Measurements from ENCODE around the gene RIOK1. TPM values are rescaled to one million over a fixed set of nuclear protein-coding genes. Genes with fewer than 3 reads are reported as not detected.

RIOK1 gene
- total RNA-seq, 1 donor from 2014 or later = 16.7 TPM

- FAIRE-seq = no peak
- no peaks in the 10 kb centered on the region for H3K4me1 Mint-ChIP-seq (ENCODE audit: low read depth, unreplicated experiment)
- H3K36me3 Mint-ChIP-seq (ENCODE audit: low read depth, unreplicated experiment) = peaks cover 2% of the 10 kb centered on the region
- no peaks in the 10 kb centered on the region for H3K4me1 ChIP-seq (ENCODE audit: insufficient read depth, low read length)
- no peaks in the 10 kb centered on the region for H3K79me2 ChIP-seq (ENCODE audit: insufficient read depth, low read length)
- no peaks in the 10 kb centered on the region for H3K9me3 ChIP-seq (ENCODE audit: insufficient read depth, low read depth, low read length)
- H3K9me3 Mint-ChIP-seq (ENCODE audit: unreplicated experiment) = peaks cover 5% of the 10 kb centered on the region
- TF ChIP-seq, protein P1, sequence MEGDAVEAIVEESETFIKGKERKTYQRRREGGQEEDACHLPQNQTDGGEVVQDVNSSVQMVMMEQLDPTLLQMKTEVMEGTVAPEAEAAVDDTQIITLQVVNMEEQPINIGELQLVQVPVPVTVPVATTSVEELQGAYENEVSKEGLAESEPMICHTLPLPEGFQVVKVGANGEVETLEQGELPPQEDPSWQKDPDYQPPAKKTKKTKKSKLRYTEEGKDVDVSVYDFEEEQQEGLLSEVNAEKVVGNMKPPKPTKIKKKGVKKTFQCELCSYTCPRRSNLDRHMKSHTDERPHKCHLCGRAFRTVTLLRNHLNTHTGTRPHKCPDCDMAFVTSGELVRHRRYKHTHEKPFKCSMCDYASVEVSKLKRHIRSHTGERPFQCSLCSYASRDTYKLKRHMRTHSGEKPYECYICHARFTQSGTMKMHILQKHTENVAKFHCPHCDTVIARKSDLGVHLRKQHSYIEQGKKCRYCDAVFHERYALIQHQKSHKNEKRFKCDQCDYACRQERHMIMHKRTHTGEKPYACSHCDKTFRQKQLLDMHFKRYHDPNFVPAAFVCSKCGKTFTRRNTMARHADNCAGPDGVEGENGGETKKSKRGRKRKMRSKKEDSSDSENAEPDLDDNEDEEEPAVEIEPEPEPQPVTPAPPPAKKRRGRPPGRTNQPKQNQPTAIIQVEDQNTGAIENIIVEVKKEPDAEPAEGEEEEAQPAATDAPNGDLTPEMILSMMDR (IDR thresholded peaks at IDR 0.05; ENCODE audit: insufficient read depth, low read depth, low read length) = peak; percentile 48
- TF ChIP-seq EZH2 (IDR thresholded peaks at IDR 0.05; ENCODE audit: insufficient read depth, low read length) = no peak
- no peak overlapping the region for H3K4me3 Mint-ChIP-seq (ENCODE audit: unreplicated experiment)
- H4K20me1 ChIP-seq (ENCODE audit: insufficient read depth, low read length) = no peaks in the 10 kb centered on the region
- no peak overlapping the region for H2AFZ ChIP-seq (ENCODE audit: low read depth, low read length)
- no peak overlapping the region for H3K9ac ChIP-seq (ENCODE audit: low read length)
- no peaks in the 10 kb centered on the region for H3K27me3 ChIP-seq (ENCODE audit: insufficient read depth, low read length)
- H3K4me3 ChIP-seq (ENCODE audit: insufficient read depth, low read depth, low read length) = no peak overlapping the region
- no peaks in the 10 kb centered on the region for H3K27me3 Mint-ChIP-seq (ENCODE audit: low read depth, unreplicated experiment)
- no peak overlapping the region for H3K27ac ChIP-seq (ENCODE audit: low read depth, low read length)
- no peak overlapping the region for H3K27ac Mint-ChIP-seq (ENCODE audit: unreplicated experiment)
- no peak for DNase-seq (ENCODE audit: low read depth)
- H3K36me3 ChIP-seq (ENCODE audit: insufficient read depth, low read length) = no peaks in the 10 kb centered on the region
- no peak overlapping the region for H3K4me2 ChIP-seq (ENCODE audit: low read length)
These were observed 35.6 kb downstream of the RIOK1 start for GRCh38 chr6:7424967-7425807.

DNA sequence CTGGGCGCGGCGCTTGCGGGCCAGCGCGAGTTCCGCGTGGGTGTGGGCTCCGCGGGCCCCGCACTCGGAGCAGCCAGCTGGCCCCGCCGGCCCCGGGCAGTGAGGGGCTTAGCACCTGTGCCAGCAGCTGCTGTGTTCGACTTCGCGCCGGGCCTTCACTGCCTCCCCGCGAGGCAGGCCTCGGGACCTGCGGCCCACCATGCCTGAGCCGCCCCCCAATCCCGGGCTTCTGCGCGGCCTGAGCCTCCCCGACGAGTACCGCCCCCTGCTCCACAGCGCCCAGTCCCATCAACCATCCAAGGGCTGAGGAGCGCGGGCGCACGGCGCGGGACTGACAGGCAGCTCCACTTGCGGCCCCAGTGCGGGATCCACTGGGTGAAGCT lies 36.2 kb downstream of the RIOK1 start:
- Histone ChIP-seq H3K9ac (ENCODE audit: low read length) (no peak overlapping the region), H2AFZ (ENCODE audit: low read depth, low read length) (no peak overlapping the region), H3K27ac (ENCODE audit: low read depth, low read length) (no peak overlapping the region), H3K9me3 (ENCODE audit: insufficient read depth, low read depth, low read length) (no peaks in the 10 kb centered on the region), H3K36me3 (ENCODE audit: insufficient read depth, low read length) (no peaks in the 10 kb centered on the region), H4K20me1 (ENCODE audit: insufficient read depth, low read length) (no peaks in the 10 kb centered on the region), H3K79me2 (ENCODE audit: insufficient read depth, low read length) (no peaks in the 10 kb centered on the region), H3K27me3 (ENCODE audit: insufficient read depth, low read length) (no peaks in the 10 kb centered on the region), H3K4me2 (ENCODE audit: low read length) (no peak overlapping the region), H3K4me3 (ENCODE audit: insufficient read depth, low read depth, low read length) (no peak overlapping the region), H3K4me1 (ENCODE audit: insufficient read depth, low read length) (no peaks in the 10 kb centered on the region)
- Mint-ChIP-seq H3K27me3 (ENCODE audit: low read depth, unreplicated experiment) (no peaks in the 10 kb centered on the region), H3K4me1 (ENCODE audit: low read depth, unreplicated experiment) (no peaks in the 10 kb centered on the region), H3K9me3 (ENCODE audit: unreplicated experiment) (peaks cover 5% of the 10 kb centered on the region), H3K27ac (ENCODE audit: unreplicated experiment) (no peak overlapping the region), H3K36me3 (ENCODE audit: low read depth, unreplicated experiment) (no peaks in the 10 kb centered on the region), H3K4me3 (ENCODE audit: unreplicated experiment) (no peak overlapping the region)
- DNase-seq (ENCODE audit: low read depth) (no peak), FAIRE-seq (no peak)
- no peak for TF ChIP-seq EZH2 (IDR thresholded peaks at IDR 0.05; ENCODE audit: insufficient read depth, low read length)
- TF ChIP-seq, protein P1 (IDR thresholded peaks at IDR 0.05; ENCODE audit: insufficient read depth, low read depth, low read length) = no peak
